WERI-Rb-1 (cell line): ENCODE results near the gene OSGIN1.

Source experiments
- DNase-seq: peaks from one replicate; pipeline ENCODE4 v3.0.0-alpha.2; 2020
- H3K27ac ChIP-seq: fragments of 250-450 bp; sonication (Bioruptor Pico); 2 replicates; pipeline ENCODE4 v1.5.1; 2020; ENCODE audit warnings: mild to moderate bottlenecking, moderate library complexity
- H3K27me3 ChIP-seq: fragments of 250-450 bp; sonication (Bioruptor Pico); 2 replicates; pipeline ENCODE4 v1.5.1; 2021; ENCODE audit warnings: mild to moderate bottlenecking, low read depth, moderate library complexity; ENCODE audit not compliant: insufficient read depth, severe bottlenecking
- H3K36me3 ChIP-seq: fragments of 250-450 bp; sonication (Bioruptor Pico); 2 replicates; pipeline ENCODE4 v1.5.1; 2020; ENCODE audit warnings: mild to moderate bottlenecking, moderate library complexity
- H3K4me3 ChIP-seq: 2 replicates; pipeline ENCODE4 v1.5.1; 2011; ENCODE audit warnings: low read depth, mild to moderate bottlenecking, control low read depth, low read length
- H3K9me3 ChIP-seq: fragments of 250-450 bp; sonication (Bioruptor Pico); 2 replicates; pipeline ENCODE4 v1.5.1; 2021; ENCODE audit warnings: mild to moderate bottlenecking, moderate library complexity; ENCODE audit not compliant: severe bottlenecking
- CTCF ChIP-seq: IDR thresholded peaks from 2 replicates; pipeline ENCODE4 v1.5.1; 2011; ENCODE audit warnings: low read depth, mild to moderate bottlenecking, control low read depth, inconsistent platforms, low read length

The OSGIN1 gene

DNA sequence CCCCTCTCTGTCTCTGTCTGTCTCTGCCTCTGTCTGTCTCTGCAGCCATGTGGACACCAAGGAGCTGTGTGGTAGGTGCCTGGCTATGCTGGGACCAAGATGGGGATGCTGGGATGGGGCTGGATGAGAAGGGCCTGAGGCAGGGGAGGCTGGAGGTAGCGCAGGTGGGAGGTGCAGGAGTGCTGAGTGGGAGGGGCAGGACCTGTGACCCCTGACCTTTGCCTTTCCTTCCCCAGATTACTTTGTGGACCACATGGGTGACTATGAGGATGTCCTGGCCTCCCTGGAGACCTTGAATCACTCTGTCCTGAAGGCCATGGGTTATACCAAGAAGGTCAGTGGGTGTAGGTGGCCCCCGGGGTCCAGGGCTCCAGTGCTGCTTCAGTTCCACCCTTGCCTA, 27.8 kb downstream of the OSGIN1 start:
- no peak for TF ChIP-seq CTCF
- no peak for DNase-seq
- H3K9me3 ChIP-seq: no peaks in the 10 kb centered on the region

DNA sequence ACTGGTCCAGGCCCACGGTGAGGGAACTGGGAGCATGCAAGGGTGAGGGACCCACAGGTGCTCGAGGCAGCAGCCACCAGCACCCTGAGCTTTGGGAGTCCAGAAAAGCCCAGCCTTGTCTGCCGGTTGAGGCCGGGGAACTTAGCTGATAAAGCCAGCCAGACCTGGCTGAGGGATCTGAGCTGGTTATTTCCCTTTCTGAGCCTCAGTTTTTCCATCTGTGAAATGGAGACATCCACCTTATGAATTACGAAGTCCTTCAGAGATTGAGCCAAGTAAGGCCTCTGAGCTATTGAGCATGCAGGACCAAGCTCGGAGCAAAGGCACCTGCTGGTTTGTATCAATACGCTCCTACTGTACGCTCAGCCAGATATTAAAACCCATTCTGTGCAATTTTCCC, 28.8 kb downstream of the OSGIN1 start:
- Histone ChIP-seq H3K4me3 (no peak overlapping the region), H3K36me3 (no peaks in the 10 kb centered on the region), H3K27me3 (no peaks in the 10 kb centered on the region), H3K9me3 (no peaks in the 10 kb centered on the region), H3K27ac (no peak overlapping the region)
- DNase-seq: no peak
- TF ChIP-seq CTCF: no peak

More for the DNA sequence above, 27.8 kb downstream of the OSGIN1 start:
- Histone ChIP-seq H3K4me3 (no peak overlapping the region), H3K27me3 (no peaks in the 10 kb centered on the region), H3K36me3 (no peaks in the 10 kb centered on the region), H3K27ac (no peak overlapping the region)

DNA sequence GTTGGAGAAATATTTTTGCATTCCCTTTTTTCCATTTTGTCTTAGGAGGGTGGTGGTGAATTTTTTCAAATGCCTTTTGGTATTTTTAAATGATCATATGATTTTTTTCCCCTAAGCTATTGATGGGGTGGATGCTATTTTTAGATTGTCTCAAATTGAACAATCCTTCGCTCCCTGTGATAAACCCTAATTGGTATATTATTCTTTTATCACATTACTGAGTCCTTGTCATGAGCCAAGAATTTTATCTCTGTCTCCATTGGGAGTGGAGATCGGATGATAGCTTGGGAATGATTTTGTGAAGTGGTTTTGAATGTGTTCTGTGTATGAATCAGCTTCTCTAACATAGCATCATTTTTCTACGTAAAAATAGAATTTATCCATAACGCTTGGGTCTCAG, 30.5 kb downstream of the OSGIN1 start:
- H3K27me3 ChIP-seq: no peaks in the 10 kb centered on the region
- H3K4me3 ChIP-seq: no peak overlapping the region
- H3K27ac ChIP-seq: no peak overlapping the region
- no peaks in the 10 kb centered on the region for H3K36me3 ChIP-seq
- no peaks in the 10 kb centered on the region for H3K9me3 ChIP-seq
- no peak for DNase-seq
- no peak for TF ChIP-seq CTCF

DNA sequence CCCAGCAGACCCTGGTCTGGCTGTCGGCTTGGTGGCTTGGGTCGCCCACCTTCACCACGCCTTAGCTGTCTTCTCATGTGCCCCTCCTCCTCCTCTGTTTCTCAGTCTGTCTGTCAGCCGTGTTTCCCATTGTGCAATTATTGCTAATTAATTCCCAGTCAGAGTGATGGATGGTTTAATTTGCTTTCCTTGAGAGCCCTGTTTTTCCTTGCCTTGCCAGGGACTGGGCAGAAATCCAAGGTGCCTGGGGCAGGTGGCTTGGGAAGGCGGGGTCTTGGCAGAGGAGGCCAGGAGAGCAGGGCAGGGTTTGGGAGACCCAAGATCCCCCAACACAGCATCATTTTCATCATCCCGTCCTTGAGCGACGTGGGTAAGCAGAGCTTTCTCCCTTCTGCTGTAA, 36.3 kb downstream of the OSGIN1 start:
- no peaks in the 10 kb centered on the region for H3K36me3 ChIP-seq

DNA sequence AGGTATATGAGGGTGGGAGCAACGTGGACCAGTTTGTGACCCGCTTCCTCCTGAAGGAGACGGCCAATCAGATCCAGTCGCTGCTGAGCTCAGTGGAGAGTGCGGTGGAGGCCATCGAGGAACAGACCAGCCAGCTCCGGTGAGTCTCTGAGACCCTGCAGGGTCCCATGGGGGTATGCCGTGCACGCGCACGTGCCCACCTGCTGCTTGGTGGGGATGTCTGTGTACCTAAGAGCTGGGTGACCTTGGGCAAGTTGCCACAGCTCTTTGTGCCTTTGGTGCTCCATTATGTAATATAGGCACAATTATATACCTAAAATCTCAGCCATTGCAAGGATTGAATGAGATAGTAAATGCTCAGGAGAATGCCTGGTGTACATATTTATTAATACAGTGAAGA, 37.5 kb downstream of the OSGIN1 start:
- no peak for DNase-seq
- no peak for TF ChIP-seq CTCF
- no peaks in the 10 kb centered on the region for H3K9me3 ChIP-seq
- H3K36me3 ChIP-seq: no peaks in the 10 kb centered on the region
- H3K27me3 ChIP-seq: no peaks in the 10 kb centered on the region
- no peak overlapping the region for H3K4me3 ChIP-seq
- no peak overlapping the region for H3K27ac ChIP-seq

More for the DNA sequence above, 36.3 kb downstream of the OSGIN1 start:
- H3K27ac ChIP-seq: no peak overlapping the region
- no peak for DNase-seq
- H3K9me3 ChIP-seq: no peaks in the 10 kb centered on the region
- TF ChIP-seq CTCF: no peak
- no peaks in the 10 kb centered on the region for H3K27me3 ChIP-seq
- no peak overlapping the region for H3K4me3 ChIP-seq

DNA sequence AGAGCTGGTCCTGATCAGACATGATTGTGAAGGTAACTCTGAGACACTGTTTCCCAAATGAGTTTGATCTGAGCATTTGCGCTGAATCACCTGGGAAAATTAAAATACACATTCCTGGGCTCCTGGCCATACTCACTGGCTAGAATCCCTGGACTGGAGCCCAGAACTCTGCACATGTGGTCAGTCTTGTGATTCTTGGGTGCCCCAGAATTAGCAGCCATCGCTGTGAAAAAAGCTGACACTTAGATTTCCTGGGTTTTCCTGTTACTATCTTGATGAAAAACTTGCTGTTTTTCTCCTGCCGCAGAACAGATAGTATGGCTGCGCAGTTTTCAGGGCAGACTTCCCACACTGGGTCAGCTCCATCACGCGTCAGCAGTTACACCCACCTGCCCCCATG, 39.6 kb downstream of the OSGIN1 start:
- no peak overlapping the region for H3K27ac ChIP-seq
- no peak for DNase-seq

More for the DNA sequence above, 39.6 kb downstream of the OSGIN1 start:
- H3K4me3 ChIP-seq: no peak overlapping the region
- H3K36me3 ChIP-seq: no peaks in the 10 kb centered on the region
- no peaks in the 10 kb centered on the region for H3K27me3 ChIP-seq
- no peaks in the 10 kb centered on the region for H3K9me3 ChIP-seq
- no peak for TF ChIP-seq CTCF
